HG03159 (cell line): ENCODE data around the gene LARGE2.
A peak's percentile ranks its signal among the peaks of the same experiment; 100 is the strongest.

Source experiments
- ATAC-seq: cut with Tn5 transposase; IDR thresholded peaks from one replicate; pipeline ENCODE4 v1.9.1; 2021; ENCODE audit warnings: mild to moderate bottlenecking, moderate library complexity; ENCODE audit not compliant: unreplicated experiment

LARGE2 gene

DNA sequence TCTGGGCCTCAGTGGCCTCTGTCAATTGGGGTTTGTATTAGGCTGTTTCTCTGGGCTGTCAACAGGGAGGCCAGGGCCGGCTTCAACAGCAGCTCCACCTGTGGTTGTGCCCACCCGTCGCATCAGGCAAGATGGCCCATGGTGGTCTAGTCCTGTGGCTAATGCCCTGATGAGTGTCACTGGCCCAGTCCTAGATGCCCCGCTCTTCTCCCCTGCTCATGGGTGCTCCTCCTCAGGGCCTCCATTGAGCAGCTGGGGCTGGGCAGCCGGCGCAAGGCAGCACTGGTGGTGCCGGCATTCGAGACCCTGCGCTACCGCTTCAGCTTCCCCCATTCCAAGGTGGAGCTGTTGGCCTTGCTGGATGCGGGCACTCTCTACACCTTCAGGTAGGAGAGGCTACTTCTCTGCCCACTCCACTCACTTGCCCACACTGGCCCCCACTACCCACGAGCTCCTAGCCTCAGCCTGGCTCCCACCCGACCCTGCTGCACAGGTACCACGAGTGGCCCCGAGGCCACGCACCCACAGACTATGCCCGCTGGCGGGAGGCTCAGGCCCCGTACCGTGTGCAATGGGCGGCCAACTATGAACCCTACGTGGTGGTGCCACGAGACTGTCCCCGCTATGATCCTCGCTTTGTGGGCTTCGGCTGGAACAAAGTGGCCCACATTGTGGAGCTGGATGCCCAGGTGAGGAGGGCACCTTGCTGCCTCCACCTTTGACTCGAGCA is 5.4 kb downstream of the LARGE2 start:
- no peak for ATAC-seq

GRCh38 chr11:45928535-45929215 is 6.2 kb downstream of the LARGE2 start:
- ATAC-seq, result no peak

DNA sequence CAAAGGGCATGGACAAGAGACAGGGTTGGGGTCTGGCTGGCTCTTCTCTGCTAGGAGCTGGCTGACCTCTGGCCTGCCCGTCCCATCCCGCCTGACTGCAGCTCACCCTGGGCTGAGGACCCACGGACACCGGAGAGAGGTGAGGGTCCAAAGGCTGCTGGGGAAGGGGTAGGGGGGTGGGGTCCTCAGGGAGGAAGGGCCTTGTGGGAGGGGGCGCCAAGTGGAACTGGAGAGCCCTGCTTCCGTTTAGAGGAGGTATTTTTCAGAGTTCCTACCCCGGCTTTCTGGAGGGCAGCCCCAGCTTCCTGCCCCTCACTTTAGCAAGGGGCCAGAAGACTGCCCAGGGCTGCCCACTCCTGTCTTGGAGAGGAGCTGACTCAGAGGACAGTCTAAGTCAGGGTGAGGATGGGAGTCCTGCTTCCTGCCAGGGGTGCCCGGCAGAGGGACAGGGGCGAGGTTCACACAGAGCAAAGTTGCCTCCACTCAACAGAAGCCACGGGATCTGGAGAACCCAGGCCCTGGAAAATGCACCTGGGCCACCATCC is 7.1 kb downstream of the LARGE2 start:
- peak; percentile 19 for ATAC-seq

- ATAC-seq, result peak; percentile 84
Observed at GRCh38 chr11:45930031-45930794, 7.8 kb downstream of the LARGE2 start.

GRCh38 chr11:45930951-45931570 is 8.6 kb downstream of the LARGE2 start:
- no peak for ATAC-seq

- no peak for ATAC-seq
Observed at GRCh38 chr11:45931739-45932138, 9.3 kb downstream of the LARGE2 start.

DNA sequence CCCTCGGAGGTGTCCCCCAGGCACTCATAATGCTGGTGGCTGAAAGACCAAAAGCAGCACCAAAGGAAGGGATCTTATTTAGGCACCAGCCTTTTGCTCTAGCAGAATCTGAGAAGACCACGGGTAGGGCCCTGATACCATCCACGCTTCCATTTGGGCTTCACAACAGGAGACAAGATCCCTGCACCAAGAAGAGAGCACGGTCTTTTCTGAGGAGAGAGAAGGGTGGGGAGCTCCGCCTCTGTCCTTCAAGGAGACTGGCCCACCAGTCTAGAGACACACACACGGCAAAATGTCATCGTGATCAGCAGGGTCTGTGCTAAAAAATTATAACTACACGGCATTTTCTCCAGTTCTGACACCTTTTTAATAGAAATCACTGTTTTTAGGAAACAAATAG is 9.8 kb downstream of the LARGE2 start:
- no peak for ATAC-seq

GRCh38 chr11:45933131-45933831 is 10.8 kb downstream of the LARGE2 start:
- peak; percentile 31 for ATAC-seq

- no peak for ATAC-seq
Observed at GRCh38 chr11:45933846-45934579, 11.6 kb downstream of the LARGE2 start.

DNA sequence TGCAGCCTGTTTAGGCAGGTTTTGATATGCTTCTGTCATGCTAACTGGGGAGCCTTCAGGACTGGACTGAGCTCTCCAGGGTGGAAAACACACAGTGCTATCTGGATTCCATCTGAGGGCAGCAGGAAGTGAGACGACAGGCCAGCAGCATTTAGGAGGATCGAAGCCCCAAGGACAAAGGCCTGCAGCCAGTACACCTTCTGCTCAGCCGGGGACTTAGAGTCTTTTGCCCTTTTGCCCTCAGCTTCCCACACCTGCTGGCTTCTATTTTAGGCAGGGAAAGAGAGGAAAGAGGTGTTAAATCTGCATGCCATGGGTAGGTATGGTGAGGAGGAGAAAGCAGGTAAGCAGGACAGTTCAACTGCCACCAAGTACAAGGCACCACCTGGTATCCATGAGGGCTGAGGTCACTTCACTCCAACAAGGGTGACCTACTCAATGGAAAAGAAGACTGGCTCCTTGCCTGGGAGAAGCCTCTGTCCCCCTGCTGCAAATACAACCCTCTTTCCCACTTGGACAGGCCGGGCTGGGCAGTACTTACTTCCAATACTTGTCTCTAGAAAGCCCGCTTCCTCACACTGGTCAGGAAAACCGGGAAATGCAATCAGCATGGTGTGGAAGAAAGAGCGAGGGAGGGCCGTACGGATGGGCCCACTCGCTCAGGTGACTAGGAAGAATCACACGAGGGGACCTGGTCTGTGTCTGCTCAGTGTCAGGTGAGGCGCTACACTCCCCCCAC is 12.3 kb downstream of the LARGE2 start:
- no peak for ATAC-seq

GRCh38 chr11:45935349-45936064 is 13.1 kb downstream of the LARGE2 start:
- ATAC-seq, result no peak

GRCh38 chr11:45936511-45937054 is 14.1 kb downstream of the LARGE2 start:
- ATAC-seq, result no peak

DNA sequence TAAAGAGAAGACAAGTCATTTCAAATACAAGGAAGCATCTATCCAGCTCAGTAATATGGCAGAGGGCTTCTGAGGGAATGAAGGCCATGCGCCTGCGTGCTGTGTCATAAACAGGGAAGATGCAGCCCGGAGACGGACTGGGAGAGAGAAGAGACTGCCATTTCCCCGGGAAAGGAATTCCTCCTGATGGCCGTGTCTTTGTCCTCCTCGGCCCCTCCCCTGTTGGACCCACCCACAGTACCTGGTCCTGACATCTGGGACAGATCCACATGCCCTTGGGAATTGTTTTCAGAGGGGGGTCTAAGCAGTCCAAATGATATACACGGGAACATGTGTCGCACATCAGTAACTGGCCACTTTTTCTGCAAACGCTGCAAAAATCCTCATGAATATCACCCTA is 15.5 kb downstream of the LARGE2 start:
- ATAC-seq, result no peak

DNA sequence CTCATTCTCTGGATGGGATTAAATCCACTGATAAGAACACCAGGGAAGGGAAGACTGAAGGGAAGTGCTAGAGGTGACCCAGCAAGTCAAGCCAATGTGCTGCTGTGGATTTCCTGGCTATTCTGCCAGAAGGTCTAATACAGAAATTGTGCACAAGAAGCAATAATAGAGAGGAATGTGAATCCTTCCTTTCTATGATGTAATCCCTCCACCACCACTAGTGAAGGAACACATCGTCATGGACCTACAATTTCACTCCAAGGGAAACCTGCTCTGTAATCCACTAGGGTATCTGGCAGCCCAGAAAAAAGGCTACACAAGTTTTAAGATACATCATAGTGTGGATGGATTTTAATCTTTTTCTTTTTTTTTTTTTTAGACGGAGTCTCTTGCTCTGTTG is 17.4 kb downstream of the LARGE2 start:
- ATAC-seq, result no peak

GRCh38 chr11:45941285-45941684 is 18.8 kb downstream of the LARGE2 start:
- no peak for ATAC-seq

DNA sequence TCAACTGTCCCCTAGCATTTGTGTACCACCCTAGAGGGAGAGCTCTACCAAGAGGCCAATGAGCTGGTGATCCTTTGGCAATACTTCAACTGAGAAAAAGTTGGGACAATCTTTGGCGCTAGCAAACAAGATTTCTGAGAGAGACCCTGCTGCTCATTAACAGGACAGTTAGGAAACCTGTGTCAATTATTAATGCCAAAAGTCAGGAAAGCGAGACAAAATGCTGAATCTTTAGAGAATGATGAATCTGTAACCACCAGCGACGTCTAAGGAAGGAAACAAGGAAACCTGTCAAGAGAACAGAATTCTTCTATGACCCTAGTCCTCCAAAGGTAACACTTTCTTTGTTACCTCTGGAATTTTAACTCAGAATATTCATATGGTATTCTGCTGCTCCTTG is 19.9 kb downstream of the LARGE2 start:
- ATAC-seq, result no peak

DNA sequence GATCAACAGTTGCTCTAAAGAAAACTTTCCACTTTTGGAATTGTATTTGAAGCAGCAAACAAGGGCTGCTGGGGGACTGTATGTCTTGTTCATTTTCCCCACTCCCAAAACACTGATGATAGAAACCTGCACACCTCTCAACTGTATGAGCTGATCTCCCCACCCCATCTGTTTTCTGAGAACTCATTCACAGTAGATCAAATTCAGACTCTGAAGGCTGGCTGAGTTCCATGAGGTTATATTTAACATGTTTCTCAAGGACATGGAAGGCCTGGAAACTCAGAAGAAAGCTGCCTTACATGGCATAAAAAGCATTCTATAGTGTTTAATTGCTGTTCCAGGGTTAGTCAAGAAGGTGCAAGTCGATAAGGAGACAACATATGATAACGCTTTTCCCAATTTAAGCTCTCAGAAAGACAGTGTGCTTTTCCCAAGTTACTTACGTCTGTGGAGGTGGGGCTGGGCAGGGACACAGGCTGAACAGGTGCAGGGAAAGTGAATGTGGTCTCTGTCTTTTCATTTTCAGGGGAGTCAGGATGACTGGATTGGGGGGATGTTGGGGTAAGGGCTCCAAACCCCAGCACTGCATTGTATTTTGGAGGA is 23.0 kb downstream of the LARGE2 start:
- ATAC-seq, result no peak

DNA sequence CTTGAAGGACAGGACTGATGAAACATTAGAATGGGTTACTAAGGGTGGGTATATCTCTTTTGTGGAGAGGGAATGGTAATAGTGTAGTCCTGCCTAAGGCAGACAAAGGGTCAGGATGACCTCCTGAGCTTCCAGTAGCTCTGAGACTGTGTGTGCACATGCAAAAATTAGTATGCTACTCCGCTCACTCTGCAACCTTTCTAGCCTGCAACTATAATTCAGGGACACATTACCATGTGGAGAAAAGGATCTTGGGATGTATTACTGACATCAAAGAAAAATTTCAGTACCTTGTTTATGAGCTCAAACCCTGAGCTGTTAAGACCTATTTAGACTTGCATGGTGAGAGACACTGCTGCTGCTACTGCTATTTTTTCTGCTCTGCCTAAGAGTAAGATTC is 25.4 kb downstream of the LARGE2 start:
- no peak for ATAC-seq
